ENCODE measurements around the gene POFUT2.

Gene POFUT2

GRCh38 chr21:45262616-45263015 is 25.1 kb downstream of the POFUT2 start:
- ChIA-PET CTCF (interaction anchor here (0.8 to 2.4 kb wide), 7 partner anchors 9 to 125 kb away, joined by 3 to 11 read pairs (median 4); no protein-coding TSS in a partner anchor), POLR2A (interaction anchor here (0.7 kb wide), 1 partner anchor 14 kb away, joined by 3 read pairs; no protein-coding TSS in a partner anchor)
- TF ChIP-seq, protein P1, sequence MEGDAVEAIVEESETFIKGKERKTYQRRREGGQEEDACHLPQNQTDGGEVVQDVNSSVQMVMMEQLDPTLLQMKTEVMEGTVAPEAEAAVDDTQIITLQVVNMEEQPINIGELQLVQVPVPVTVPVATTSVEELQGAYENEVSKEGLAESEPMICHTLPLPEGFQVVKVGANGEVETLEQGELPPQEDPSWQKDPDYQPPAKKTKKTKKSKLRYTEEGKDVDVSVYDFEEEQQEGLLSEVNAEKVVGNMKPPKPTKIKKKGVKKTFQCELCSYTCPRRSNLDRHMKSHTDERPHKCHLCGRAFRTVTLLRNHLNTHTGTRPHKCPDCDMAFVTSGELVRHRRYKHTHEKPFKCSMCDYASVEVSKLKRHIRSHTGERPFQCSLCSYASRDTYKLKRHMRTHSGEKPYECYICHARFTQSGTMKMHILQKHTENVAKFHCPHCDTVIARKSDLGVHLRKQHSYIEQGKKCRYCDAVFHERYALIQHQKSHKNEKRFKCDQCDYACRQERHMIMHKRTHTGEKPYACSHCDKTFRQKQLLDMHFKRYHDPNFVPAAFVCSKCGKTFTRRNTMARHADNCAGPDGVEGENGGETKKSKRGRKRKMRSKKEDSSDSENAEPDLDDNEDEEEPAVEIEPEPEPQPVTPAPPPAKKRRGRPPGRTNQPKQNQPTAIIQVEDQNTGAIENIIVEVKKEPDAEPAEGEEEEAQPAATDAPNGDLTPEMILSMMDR (IDR thresholded peaks at IDR 0.05; ENCODE audit: insufficient read depth, low read length, missing control alignments): no peak
- no peak overlapping the region for H3K4me3 ChIP-seq (ENCODE audit: low read depth, low read length)
- no peak for DNase-seq (ENCODE audit: low read depth, low spot score)

- TF ChIP-seq, protein P1 (IDR thresholded peaks at IDR 0.05; ENCODE audit: insufficient read depth, low read length, missing control alignments): no peak
- no peak for DNase-seq (ENCODE audit: low read depth, low spot score)
- no peak overlapping the region for H3K4me3 ChIP-seq (ENCODE audit: low read depth, low read length)
- ChIA-PET POLR2A (interaction anchor here (0.7 kb wide), 1 partner anchor 14 kb away, joined by 3 read pairs; no protein-coding TSS in a partner anchor), CTCF (interaction anchor here (0.8 to 2.4 kb wide), 7 partner anchors 10 to 124 kb away, joined by 3 to 11 read pairs (median 4); no protein-coding TSS in a partner anchor)
Measured at GRCh38 chr21:45262041-45262581, 25.6 kb downstream of the POFUT2 start.

DNA sequence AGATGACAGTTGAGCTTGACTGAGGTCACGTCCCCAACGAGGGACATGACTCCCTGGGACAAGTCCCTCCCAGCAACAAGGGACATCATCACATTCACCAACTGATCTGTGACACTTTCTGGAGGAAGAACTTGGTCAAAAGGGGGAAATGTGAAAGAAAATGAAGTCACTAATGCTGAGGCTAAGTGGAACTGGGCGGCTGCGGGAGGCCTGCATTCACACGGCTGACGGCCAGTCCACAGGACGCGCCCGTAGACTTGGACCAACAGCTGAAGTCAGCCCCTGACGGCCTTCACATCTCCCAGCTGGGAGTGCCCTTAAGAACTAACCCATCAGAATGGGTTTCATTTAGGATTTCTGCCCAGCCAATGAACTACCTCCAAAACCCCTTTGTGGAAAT is 26.6 kb downstream of the POFUT2 start:
- H3K4me3 ChIP-seq (ENCODE audit: low read depth, low read length): no peak overlapping the region
- POLR2A ChIA-PET: no interaction called here
- TF ChIP-seq, protein P1 (IDR thresholded peaks at IDR 0.05; ENCODE audit: insufficient read depth, low read length, missing control alignments): no peak
- no peak for DNase-seq (ENCODE audit: low read depth, low spot score)
- CTCF ChIA-PET: interaction anchor here (2.4 kb wide), 1 partner anchor 120 kb away, joined by 11 read pairs; no protein-coding TSS in a partner anchor

- POLR2A ChIA-PET: no interaction called here
- CTCF ChIA-PET: interaction anchor here (2.8 kb wide), 1 partner anchor 123 kb away, joined by 11 read pairs; no protein-coding TSS in a partner anchor
- no peak for DNase-seq (ENCODE audit: low read depth, low spot score)
- TF ChIP-seq, protein P1 (IDR thresholded peaks at IDR 0.05; ENCODE audit: insufficient read depth, low read length, missing control alignments): no peak
- H3K4me3 ChIP-seq (ENCODE audit: low read depth, low read length): no peak overlapping the region
Measured at GRCh38 chr21:45260191-45260825, 27.4 kb downstream of the POFUT2 start.

GRCh38 chr21:45259206-45259840 is 28.4 kb downstream of the POFUT2 start:
- no peak overlapping the region for H3K4me3 ChIP-seq (ENCODE audit: low read depth, low read length)
- DNase-seq (ENCODE audit: low read depth, low spot score): no peak
- TF ChIP-seq, protein P1 (IDR thresholded peaks at IDR 0.05; ENCODE audit: insufficient read depth, low read length, missing control alignments): no peak
- ChIA-PET CTCF (interaction anchor here (1.4 to 2.8 kb wide), 3 partner anchors 30 to 122 kb away, joined by 3 to 11 read pairs (median 4); no protein-coding TSS in a partner anchor), POLR2A (no interaction called here)

- TF ChIP-seq, protein P1 (IDR thresholded peaks at IDR 0.05; ENCODE audit: insufficient read depth, low read length, missing control alignments): no peak
- H3K4me3 ChIP-seq (ENCODE audit: low read depth, low read length): no peak overlapping the region
- ChIA-PET CTCF (interaction anchor here (0.8 to 2.8 kb wide), 4 partner anchors 31 to 309 kb away, joined by 3 to 11 read pairs (median 4); no protein-coding TSS in a partner anchor), POLR2A (no interaction called here)
- no peak for DNase-seq (ENCODE audit: low read depth, low spot score)
Measured at GRCh38 chr21:45258466-45258865, 29.2 kb downstream of the POFUT2 start.

Data from AG04449 (cell line).